ENCODE measurements around the gene GRM8.
A peak's percentile ranks its signal among the peaks of the same experiment; 100 is the strongest.

The GRM8 gene

DNA sequence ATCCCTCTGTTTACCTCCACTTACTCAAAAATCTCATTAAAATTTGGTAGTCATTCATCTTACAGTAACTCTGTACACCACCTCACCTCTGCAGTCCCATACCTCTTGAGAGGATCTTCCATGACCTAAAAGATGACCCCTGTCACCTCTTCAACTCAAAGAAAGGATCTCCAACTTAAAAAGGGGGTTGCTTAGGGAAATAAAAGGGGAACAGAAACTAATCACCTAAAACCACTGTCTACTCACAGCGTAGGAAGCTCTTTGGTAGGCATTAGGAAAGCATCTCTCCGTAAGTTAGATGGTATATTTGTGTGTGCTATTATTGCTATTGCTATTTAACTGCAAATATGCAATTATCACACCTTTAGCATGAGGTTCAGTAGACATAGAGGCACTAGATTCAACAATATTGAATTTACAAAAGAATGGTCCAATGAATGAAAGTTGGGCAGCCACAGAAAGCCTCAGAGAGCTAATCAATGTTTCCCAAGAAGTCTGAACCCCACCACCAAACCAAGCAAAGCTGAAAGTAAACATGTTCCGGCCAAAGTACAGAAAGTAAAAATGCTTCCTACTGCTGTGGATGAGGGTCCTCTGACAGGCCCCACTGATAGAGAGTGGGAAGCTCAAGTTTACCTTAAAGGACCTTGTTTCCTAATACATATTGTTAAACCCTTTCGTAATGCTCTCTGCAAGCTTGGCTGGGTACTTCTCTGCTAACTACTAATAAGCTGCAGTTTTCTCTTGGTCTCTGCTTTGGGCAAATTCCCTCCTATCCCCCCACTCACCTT is 105.8 kb downstream of the GRM8 start:
- DNase-seq = no peak

DNA sequence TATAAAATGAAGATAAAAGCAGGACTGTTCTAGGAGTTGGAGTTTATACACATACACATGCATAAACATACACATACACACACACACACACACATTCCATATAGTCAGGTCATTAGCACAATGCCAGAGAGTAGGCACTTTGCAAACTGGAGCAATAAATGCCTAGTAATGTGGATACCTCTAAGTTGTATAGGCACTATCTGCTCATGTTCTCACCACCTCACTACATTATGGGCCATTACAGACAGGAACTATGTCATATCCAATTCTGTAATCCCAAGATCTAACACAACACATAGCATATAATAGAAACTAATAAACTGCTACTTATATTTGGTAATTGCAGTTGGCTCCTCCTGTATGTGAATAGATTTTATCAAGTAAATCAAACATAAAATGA is 115.6 kb downstream of the GRM8 start:
- DNase-seq = no peak

GRCh38 chr7:127135871-127136485 is 116.8 kb downstream of the GRM8 start:
- no peak for DNase-seq

DNA sequence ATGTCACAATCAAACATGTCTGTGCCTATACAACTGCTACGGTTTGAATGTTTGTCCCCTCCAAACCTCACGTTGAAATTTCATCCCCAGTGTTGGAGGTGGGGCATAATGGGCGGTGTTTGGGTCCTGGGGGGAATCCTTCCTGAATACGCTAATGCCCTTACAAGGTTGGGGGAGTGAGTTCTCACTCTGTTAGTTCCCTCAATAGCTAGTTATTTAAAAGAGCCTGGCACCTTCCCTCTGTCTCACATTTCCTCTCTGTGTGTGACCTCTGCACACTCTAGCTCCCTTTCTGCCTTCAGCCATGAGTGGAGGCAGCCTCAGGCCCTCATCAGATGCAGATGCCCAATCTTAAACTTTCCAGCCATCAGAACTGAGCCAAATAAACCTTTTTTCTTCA is 129.5 kb downstream of the GRM8 start:
- DNase-seq = no peak

DNA sequence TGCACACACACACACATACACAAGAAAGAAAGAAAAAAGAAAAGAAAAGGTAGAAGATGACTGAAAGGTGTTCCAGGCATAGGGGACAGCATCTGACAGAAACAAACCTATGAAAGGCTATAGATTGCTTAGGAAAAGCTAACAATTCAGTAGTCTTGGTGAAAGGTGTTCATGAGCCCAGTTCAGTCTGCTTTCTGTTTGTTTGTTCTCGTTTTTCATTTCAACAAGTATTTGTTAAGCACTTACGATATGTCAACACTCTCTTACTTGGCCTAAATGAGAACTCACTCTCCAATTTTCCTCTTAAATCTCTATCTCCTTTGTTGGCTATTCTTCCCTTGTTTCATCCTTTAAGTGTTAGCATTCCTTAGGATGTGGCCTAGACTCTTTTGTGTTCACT is 133.2 kb downstream of the GRM8 start:
- DNase-seq = peak; percentile 88

GRCh38 chr7:127114742-127115265 is 137.9 kb downstream of the GRM8 start:
- DNase-seq = no peak

GRCh38 chr7:127107601-127108007 is 145.1 kb downstream of the GRM8 start:
- DNase-seq = no peak

DNA sequence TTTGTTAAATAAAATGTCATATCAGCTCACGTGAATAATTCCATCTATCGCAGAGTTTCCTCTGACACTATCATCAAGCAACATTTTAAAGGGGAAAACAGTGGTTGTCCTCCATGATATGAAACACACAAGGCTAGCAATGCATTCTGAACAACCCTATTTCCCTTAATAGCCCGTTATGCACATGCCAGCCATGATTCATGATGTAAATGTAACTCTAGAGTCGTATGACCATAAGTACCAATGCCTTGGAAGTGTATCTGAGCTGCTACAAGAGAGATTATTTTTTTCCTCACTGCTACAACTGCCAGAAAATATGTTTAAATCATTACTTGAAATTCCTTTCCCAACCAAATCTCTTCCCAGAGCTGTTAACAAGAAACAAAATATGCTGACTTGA is 159.4 kb downstream of the GRM8 start:
- no peak for DNase-seq

DNA sequence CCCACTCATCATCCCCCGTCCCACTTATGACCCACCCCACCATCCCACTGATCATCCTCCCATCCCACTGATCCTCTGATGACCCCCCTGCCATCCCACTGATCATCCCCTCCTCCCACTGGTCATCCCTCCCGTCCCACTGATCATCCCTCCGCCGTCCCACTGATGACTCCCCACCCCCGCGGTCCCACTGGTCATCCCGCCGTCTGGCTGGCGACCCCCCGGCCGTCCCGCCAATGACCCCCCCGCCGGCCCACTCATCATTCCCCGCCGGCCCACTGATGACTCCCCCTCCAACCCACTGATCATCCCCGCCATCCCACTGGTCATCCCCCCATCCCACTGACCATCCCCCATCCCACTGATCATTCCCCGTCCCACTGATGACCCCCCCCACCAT is 161.1 kb downstream of the GRM8 start:
- DNase-seq = no peak

- DNase-seq = no peak
Measured at GRCh38 chr7:127089146-127089545, 163.6 kb downstream of the GRM8 start.

GRCh38 chr7:127081539-127081938 is 171.2 kb downstream of the GRM8 start:
- DNase-seq = no peak

- DNase-seq = no peak
Measured at GRCh38 chr7:127080576-127080975, 172.2 kb downstream of the GRM8 start.

DNA sequence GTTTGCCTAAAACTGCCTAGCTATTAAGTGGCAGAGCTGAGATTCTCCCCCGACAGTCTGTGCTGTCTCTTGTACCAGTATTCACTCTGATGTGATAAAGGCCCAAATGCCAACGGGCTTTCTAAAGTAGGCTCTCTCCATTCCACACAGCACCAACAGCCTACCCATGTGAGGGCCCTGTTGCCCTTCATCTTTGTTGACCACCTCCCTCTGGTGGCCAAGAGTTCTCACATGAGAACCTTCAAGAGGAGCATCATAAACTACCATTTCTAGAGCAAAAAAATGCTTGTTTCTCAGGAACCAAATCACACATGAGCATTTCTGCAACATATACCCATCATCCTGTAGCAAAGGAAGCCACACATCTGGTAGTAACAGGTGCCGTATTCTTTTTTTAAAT is 185.8 kb downstream of the GRM8 start:
- DNase-seq = no peak

GRCh38 chr7:127059475-127059874 is 193.3 kb downstream of the GRM8 start:
- no peak for DNase-seq

GRCh38 chr7:127057918-127058317 is 194.8 kb downstream of the GRM8 start:
- DNase-seq = no peak

DNA sequence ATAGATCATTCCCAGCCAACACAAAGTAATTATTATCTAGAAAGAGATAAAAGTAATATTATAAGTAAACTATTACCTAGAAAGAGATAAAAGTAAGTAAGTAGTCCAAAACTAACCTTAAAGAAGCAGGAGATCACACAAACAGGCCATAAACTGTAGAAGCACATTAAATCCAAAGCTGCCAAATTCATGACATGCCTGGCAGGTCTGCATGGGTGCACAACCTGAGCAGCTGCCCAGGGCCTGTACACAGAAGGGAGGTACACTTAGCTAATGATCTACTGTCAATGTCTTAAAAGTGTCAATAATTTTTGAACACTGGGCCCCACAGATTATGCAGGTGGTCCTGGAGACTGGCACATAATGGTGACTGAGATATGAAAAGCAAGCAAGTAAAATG is 196.5 kb downstream of the GRM8 start:
- DNase-seq = no peak

GRCh38 chr7:127047521-127047920 is 205.2 kb downstream of the GRM8 start:
- no peak for DNase-seq

- no peak for DNase-seq
Measured at GRCh38 chr7:127041689-127042452, 210.9 kb downstream of the GRM8 start.

DNA sequence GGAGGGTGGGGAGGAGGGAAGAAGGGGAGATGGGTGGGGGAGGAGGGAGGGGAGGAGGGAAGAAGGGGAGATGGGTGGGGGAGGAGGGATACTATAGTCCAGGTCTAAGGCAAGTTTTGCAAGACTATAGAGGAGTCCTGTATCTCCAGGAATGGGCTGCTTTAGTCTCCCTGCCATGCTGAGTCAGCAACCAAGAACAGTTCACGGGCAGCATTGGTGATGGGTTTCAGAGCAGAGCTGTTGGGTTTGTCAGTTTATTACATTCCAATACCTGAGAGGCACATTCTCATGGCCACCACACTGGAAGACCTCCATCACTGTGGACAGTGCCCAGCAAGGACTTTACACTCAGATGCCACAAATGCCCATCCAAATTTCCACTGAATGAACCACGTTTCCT is 212.7 kb downstream of the GRM8 start:
- DNase-seq = no peak

DNA sequence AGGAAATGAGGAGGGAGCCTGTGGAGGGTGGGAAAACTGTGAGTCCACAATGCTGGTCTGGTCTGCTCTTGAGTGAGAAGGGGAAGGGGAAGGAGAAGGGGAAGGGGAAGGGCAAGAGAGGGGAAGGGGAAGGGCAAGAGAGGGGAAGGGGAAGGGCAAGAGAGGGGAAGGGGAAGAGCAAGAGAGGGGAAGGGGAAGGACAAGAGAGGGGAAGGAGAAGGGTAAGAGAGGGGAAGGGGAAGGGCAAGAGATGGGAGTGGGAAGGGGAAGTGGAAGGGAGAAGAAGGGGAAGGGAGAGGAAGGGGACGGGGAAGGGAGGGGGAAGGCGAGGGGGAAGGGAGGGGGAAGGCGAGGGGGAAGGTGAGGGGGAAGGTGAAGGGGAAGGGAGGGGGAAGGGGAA is 213.2 kb downstream of the GRM8 start:
- DNase-seq = no peak

DNA sequence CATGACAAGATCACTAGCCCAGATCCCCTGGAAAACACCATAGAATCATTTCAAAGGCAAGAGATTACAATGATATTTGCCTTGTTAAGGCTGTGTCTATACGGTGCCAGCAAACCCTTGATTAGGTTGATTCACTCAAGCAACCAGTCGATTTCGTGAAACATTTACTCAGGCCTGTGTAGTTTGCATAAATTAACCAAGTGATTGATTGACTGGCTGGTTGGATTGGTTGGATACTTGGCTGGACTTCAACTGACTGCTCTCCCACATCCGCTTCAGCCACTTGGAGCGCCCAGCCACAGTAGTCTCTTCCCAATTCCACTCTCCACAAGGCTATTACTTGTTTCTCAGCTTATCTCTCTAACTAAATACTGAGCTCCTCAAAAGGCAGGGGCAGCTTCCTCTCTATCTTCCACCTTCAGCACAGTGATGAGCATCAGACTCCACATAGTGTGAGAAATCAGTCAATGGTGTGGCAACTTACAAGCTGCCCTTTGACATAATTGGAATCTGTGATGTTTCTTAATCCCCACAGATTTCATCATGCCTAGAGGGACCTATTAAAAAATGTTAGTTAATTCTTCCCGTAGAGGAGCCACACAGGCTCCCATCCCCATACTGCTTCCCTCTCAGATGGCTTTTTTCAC is 217.4 kb downstream of the GRM8 start:
- no peak for DNase-seq

DNA sequence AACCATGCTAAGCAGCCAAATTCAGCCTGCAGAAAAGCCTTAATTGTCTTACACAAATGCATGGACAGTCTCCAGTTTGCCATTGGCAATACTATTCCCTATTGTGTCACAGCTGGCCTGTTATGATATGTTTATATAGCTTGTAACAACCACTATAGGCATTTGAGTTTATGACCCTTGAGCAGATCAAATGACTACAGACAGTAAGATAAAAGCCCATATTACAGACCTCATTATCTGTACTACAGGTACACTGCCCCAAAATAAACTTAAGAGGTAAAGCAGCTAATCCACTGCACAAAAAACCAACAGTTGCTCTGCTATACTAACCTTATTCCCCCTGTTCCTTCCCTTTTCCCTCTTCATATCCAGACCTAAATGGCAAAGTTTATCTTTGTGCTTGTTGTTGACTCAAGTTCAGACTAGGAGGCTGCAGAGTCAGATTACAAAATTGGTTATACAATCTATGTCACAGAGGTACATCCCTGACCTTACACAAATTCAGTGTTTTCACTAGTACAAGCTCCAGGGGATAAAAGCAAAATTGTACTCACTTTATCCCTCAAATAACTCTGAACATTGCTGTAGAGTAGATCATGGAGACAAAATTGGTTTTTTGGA is 218.4 kb downstream of the GRM8 start:
- DNase-seq = no peak

- no peak for DNase-seq
Measured at GRCh38 chr7:127029823-127030222, 222.9 kb downstream of the GRM8 start.

Measured in DMS79 (cell line).